MCF 10A (cell line): ENCODE results near the gene MGAT3. TPM values are rescaled to one million over a fixed set of nuclear protein-coding genes. Genes with fewer than 3 reads are reported as not detected.

Source experiments
- BruUV-seq: library from RNA; stranded (reverse); fragments of 400-500 nt; replicated peaks from 2 replicates; lab custom pipeline; 2021; lab: Mats Ljungman, UMichigan
- CTCF ChIA-PET: fragments of 300-600 bp; sonication (Branson Sonifier 250); formaldehyde crosslinking; extraction: SDS; loops from one replicate; lab custom pipeline; 2021; ENCODE audit warnings: antibody characterized with exemption, inconsistent platforms; lab: Yijun Ruan, JAX
- POLR2A ChIA-PET: fragments of 300-600, 350-650 bp; sonication (Branson Sonifier 250); formaldehyde crosslinking; extraction: SDS; loops from one replicate; lab custom pipeline; 2020; ENCODE audit warnings: antibody characterized with exemption, inconsistent platforms; lab: Yijun Ruan, JAX
- DNase-seq: peaks from one replicate; pipeline ENCODE4 v3.0.0-alpha.2; 2018; ENCODE audit not compliant: unreplicated experiment
- H3K27ac Mint-ChIP-seq: one replicate; pipeline ENCODE4 v1.8.0; 2022; ENCODE audit warnings: mild to moderate bottlenecking, low read depth, mixed read lengths; ENCODE audit not compliant: unreplicated experiment
- H3K27me3 Mint-ChIP-seq: one replicate; pipeline ENCODE4 v1.8.0; 2022; ENCODE audit warnings: mixed read lengths; ENCODE audit not compliant: insufficient read depth, unreplicated experiment
- H3K36me3 Mint-ChIP-seq: one replicate; pipeline ENCODE4 v1.8.0; 2022; ENCODE audit warnings: mild to moderate bottlenecking, moderate library complexity, mixed read lengths; ENCODE audit not compliant: insufficient read depth, unreplicated experiment
- H3K4me1 Mint-ChIP-seq: one replicate; pipeline ENCODE4 v1.8.0; 2022; ENCODE audit warnings: mixed read lengths; ENCODE audit not compliant: insufficient read depth, unreplicated experiment
- H3K4me3 Mint-ChIP-seq: one replicate; pipeline ENCODE4 v1.8.0; 2022; ENCODE audit warnings: mild to moderate bottlenecking, moderate library complexity, mixed read lengths; ENCODE audit not compliant: unreplicated experiment
- H3K9me3 Mint-ChIP-seq: one replicate; pipeline ENCODE4 v1.8.0; 2022; ENCODE audit warnings: mixed read lengths; ENCODE audit not compliant: unreplicated experiment
- intact Hi-C: fragments of 100-400 bp; cut with micrococcal nuclease; formaldehyde crosslinking; loops from 2 replicates; pipeline ENCODE4 v1.14.1; 2022
- total RNA-seq: library from RNA; stranded (reverse); gene quantifications from 2 replicates; pipeline ENCODE4 v1.2.3, GENCODE V29; 2022
- TF ChIP-seq, protein P1 (sequence below): fragments of 200-600 bp; IDR thresholded peaks from one replicate; pipeline ENCODE4 v1.8.0; 2022; ENCODE audit warnings: antibody characterized with exemption, mild to moderate bottlenecking; ENCODE audit not compliant: unreplicated experiment

Gene MGAT3
- total RNA-seq, 1 experiment from 2014 or later, result not detected

DNA sequence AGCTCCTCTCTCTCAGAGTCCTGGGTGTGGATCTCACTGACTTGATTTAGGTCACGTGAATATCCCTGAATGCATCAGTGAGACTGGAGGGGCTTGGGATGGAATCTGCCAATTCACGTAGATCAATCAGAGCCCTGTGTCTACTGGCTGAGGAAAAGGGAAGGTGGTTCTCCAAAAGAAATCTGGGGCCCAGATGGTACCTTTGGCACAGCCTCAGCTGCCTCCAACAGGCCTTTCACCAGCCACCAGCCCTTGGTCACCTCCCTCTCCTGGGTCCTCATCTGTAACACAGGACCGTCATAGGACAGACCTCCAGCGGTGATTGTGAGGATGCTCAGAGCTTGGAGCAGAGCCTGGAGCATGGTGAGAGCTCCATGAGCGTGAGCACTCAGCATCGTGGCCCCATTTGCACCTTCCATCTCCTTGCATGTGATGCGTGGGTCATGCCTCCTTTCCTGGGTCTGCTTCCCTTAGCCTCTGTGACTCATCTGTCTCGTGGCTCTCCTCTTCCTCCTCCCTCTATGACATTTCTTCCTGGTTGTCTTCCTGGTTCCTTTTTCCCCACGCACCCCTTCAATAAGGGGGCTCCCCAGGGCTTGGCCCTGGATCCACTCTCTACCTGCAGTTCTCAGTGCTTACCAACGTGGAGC, 37.8 kb downstream of the MGAT3 start:
- no peak overlapping the region for H3K4me3 Mint-ChIP-seq
- H3K27ac Mint-ChIP-seq, result no peak overlapping the region
- no peak for DNase-seq
- POLR2A ChIA-PET, result interaction anchor here (0.9 to 1.4 kb wide), 4 partner anchors 25 to 178 kb away, joined by 3 to 5 read pairs (median 4); partner anchors contain the start of gene ATF4
- TF ChIP-seq, protein P1, sequence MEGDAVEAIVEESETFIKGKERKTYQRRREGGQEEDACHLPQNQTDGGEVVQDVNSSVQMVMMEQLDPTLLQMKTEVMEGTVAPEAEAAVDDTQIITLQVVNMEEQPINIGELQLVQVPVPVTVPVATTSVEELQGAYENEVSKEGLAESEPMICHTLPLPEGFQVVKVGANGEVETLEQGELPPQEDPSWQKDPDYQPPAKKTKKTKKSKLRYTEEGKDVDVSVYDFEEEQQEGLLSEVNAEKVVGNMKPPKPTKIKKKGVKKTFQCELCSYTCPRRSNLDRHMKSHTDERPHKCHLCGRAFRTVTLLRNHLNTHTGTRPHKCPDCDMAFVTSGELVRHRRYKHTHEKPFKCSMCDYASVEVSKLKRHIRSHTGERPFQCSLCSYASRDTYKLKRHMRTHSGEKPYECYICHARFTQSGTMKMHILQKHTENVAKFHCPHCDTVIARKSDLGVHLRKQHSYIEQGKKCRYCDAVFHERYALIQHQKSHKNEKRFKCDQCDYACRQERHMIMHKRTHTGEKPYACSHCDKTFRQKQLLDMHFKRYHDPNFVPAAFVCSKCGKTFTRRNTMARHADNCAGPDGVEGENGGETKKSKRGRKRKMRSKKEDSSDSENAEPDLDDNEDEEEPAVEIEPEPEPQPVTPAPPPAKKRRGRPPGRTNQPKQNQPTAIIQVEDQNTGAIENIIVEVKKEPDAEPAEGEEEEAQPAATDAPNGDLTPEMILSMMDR, result no peak
- H3K4me1 Mint-ChIP-seq, result no peaks in the 10 kb centered on the region
- no peaks in the 10 kb centered on the region for H3K27me3 Mint-ChIP-seq
- H3K36me3 Mint-ChIP-seq, result no peaks in the 10 kb centered on the region
- no TSS peak for BruUV-seq
- intact Hi-C loops, result no loop called here
- CTCF ChIA-PET, result interaction anchor here (0.7 to 4.9 kb wide), 12 partner anchors 17 to 739 kb away, joined by 3 to 66 read pairs (median 4); no protein-coding TSS in a partner anchor
- no peaks in the 10 kb centered on the region for H3K9me3 Mint-ChIP-seq

DNA sequence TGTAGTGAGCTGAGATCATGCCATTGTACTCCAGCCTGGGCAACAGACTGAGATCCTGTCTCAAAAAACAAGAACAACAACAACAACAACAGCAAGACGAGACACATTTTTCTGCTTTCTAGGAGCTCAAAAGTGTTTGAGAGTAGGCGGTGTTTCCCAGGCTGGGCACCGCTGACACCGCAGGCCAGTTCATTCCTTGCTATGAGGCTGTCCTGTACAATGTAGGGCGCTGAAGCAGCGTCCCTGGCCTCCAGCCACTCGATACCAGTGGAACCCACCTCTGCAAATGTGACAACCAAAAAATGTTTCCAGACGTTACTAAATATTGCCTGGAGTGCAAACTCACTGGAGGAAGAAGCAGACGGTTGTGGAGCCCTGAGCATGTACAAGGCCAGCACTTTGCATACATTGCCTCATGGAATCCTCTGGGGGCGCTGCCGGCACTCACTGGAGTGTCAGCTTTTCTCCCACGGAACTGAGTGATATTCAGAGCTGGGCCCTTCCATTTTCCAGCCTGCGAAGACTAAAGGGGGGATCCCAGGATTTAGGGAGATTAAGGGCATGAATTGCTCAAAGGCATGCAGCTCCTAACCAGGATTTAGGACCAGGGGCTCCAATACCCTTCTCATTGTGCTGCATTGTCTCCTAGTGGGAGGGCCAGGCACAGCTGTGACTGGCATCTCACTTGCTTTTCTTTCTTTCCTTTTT, 39.5 kb downstream of the MGAT3 start:
- no peak overlapping the region for H3K27ac Mint-ChIP-seq
- intact Hi-C loops, result no loop called here
- ChIA-PET POLR2A (interaction anchor here (0.8 to 1.8 kb wide), 6 partner anchors 22 to 176 kb away, joined by 3 to 5 read pairs (median 4); partner anchors contain the start of gene ATF4), CTCF (interaction anchor here (0.6 to 4.9 kb wide), 17 partner anchors 9 to 743 kb away, joined by 3 to 66 read pairs (median 4); no protein-coding TSS in a partner anchor)
- no peak overlapping the region for H3K4me3 Mint-ChIP-seq
- no peaks in the 10 kb centered on the region for H3K27me3 Mint-ChIP-seq
- peaks cover 2% of the 10 kb centered on the region for H3K4me1 Mint-ChIP-seq
- no TSS peak for BruUV-seq
- no peaks in the 10 kb centered on the region for H3K9me3 Mint-ChIP-seq
- TF ChIP-seq, protein P1, result peak; percentile 61
- H3K36me3 Mint-ChIP-seq, result no peaks in the 10 kb centered on the region
- peak; percentile 58 for DNase-seq

DNA sequence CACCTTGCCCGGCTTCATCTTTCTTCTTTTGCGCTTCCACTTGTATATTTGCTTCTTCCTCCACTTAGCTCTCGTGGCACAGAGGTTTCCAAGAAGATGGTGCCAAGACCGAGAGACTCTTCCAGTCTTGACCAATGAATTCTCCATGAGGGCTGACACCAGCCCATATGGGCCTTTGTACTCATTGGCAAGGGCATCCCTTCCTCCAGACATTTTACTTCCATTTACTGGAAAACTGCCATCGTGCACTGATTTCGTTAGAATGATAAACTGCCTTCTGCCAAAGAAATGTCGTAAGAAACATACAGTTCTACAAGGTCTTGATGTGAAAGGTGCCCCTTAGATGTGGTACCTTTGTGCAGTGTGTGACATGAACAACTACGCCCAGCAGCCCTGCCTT, 40.6 kb downstream of the MGAT3 start:
- CTCF ChIA-PET, result interaction anchor here (0.6 to 3.0 kb wide), 7 partner anchors 13 to 35 kb away, joined by 3 to 16 read pairs (median 4); no protein-coding TSS in a partner anchor
- BruUV-seq, result no TSS peak
- no peak overlapping the region for H3K27ac Mint-ChIP-seq
- peaks cover 7% of the 10 kb centered on the region for H3K4me1 Mint-ChIP-seq
- H3K36me3 Mint-ChIP-seq, result no peaks in the 10 kb centered on the region
- TF ChIP-seq, protein P1, result no peak
- H3K9me3 Mint-ChIP-seq, result no peaks in the 10 kb centered on the region
- intact Hi-C loops, result no loop called here
- DNase-seq, result no peak
- no peak overlapping the region for H3K4me3 Mint-ChIP-seq
- H3K27me3 Mint-ChIP-seq, result no peaks in the 10 kb centered on the region
- POLR2A ChIA-PET, result interaction anchor here (0.6 to 2.2 kb wide), 5 partner anchors 19 to 210 kb away, joined by 3 to 11 read pairs (median 4); partner anchors contain the start of gene ATF4

DNA sequence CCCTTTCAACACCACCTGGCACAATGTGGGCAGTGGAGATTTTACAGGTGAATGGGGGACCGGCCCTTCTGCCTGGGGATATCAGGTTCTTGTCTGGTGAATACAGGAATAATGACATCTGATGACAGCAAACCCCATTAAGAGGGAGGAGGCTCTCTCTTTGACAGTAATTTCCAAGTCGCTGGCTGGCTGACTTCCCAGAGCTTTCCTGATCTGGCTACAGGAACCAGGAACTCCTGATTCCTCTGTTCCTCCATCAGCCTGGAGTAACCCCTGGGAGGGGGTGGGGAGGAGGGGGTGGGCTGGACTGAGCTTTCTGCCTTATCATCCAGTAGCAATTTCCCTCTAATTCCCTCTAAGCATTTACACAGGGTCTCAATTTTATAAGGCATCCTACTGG, 41.6 kb downstream of the MGAT3 start:
- intact Hi-C loops, result no loop called here
- Mint-ChIP-seq H3K4me1 (peaks cover 9% of the 10 kb centered on the region), H3K36me3 (no peaks in the 10 kb centered on the region), H3K27ac (no peak overlapping the region), H3K9me3 (no peaks in the 10 kb centered on the region), H3K4me3 (no peak overlapping the region), H3K27me3 (no peaks in the 10 kb centered on the region)
- BruUV-seq, result no TSS peak
- POLR2A ChIA-PET, result interaction anchor here (2.2 kb wide), 1 partner anchor 22 kb away, joined by 11 read pairs; the partner anchor contains the start of gene ATF4
- TF ChIP-seq, protein P1, result no peak
- CTCF ChIA-PET, result interaction anchor here (0.6 to 3.0 kb wide), 5 partner anchors 14 to 539 kb away, joined by 3 to 16 read pairs (median 4); no protein-coding TSS in a partner anchor
- DNase-seq, result no peak
